Testis (tissue), 2 donors: Measurements from ENCODE around the gene FGF11.

Experiments
- POLR2A ChIP-seq: fragments of 450-650 bp; IDR thresholded peaks from one replicate; pipeline ENCODE4 v1.6.1; 2017; ENCODE audit warnings: antibody characterized with exemption, mild to moderate bottlenecking, moderate library complexity
- TF ChIP-seq, protein P1 (sequence below), 3 experiments: fragments of 450-650 bp in 2 of 3; fragments of 200-600 bp in 1 of 3; sonication (generic) in 1 of 3; IDR thresholded peaks; one replicate each; pipeline ENCODE4 v1.5.1; 2016 to 2019; ENCODE audit warnings: antibody characterized with exemption in 3 of 3, mild to moderate bottlenecking in 2 of 3, moderate library complexity in 1 of 3

DNA sequence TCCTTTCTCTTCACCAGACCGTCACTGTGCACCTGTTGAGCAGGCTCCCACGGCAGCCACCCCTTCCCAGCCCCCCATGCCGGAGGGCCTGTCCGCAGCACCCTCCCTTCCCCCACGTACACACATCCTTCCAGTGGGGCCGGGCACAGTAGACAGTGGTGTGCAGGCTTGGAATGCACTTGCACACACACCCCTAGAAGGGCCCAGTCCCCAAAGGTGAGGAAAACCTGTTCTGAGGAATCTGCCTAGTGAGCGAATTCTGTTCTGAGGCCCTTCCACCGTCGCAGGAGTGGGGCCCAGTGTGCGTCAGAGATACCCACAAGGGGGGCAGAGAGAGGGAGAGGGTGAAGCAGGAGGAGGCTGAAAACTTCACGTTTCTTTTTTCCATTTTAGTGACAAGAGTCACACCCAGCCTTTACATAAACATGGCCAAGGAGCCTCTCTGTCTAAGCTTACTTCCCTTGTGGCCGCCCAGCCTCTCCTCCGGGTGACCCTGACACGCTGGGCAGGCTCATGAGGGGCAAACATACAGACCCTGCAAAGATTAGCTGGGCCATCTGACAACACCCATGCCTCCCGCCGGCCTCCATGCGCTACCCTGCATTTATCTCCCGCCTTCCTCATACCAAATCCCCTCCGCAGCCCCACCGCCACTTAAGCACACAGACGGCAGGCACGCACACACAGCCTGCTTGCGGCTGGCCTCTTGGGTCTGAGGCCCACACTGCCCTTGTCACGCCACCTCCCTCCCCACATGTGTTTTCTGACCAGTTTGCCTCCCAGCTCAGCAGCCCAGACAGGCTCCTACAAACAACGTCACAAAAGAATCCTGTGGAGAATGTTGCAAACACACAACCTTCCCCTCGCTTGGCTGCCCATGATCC lies 38.3 kb downstream of the FGF11 start:
- TF ChIP-seq, protein P1, sequence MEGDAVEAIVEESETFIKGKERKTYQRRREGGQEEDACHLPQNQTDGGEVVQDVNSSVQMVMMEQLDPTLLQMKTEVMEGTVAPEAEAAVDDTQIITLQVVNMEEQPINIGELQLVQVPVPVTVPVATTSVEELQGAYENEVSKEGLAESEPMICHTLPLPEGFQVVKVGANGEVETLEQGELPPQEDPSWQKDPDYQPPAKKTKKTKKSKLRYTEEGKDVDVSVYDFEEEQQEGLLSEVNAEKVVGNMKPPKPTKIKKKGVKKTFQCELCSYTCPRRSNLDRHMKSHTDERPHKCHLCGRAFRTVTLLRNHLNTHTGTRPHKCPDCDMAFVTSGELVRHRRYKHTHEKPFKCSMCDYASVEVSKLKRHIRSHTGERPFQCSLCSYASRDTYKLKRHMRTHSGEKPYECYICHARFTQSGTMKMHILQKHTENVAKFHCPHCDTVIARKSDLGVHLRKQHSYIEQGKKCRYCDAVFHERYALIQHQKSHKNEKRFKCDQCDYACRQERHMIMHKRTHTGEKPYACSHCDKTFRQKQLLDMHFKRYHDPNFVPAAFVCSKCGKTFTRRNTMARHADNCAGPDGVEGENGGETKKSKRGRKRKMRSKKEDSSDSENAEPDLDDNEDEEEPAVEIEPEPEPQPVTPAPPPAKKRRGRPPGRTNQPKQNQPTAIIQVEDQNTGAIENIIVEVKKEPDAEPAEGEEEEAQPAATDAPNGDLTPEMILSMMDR (IDR thresholded peaks at IDR 0.05): no peak
- no peak for TF ChIP-seq POLR2A
